Adrenal gland (tissue), 5 donors: ENCODE data around the gene NACA2.

ENCODE experiments used
- POLR2A ChIP-seq, 2 donors: fragments of 450-650 bp; IDR thresholded peaks; one replicate each; pipeline ENCODE4 v1.6.1; 2017; ENCODE audit warnings: antibody characterized with exemption in 2 of 2, mild to moderate bottlenecking in 2 of 2, moderate library complexity in 1 of 2
- TF ChIP-seq, protein P1 (sequence below), 6 experiments: fragments of 450-650 bp in 4 of 6; fragments of 200-600 bp in 2 of 6; sonication (generic) in 1 of 6; IDR thresholded peaks; 1 replicate in 5 of 6; 2 replicates in 1 of 6; pipeline versions ENCODE4 v1.5.1 to v1.8.0; 2016 to 2021; ENCODE audit warnings: antibody characterized with exemption in 6 of 6, mild to moderate bottlenecking in 2 of 6, moderate library complexity in 1 of 6
- donor health status: DM: no; HTN: no; CAD: no.

DNA sequence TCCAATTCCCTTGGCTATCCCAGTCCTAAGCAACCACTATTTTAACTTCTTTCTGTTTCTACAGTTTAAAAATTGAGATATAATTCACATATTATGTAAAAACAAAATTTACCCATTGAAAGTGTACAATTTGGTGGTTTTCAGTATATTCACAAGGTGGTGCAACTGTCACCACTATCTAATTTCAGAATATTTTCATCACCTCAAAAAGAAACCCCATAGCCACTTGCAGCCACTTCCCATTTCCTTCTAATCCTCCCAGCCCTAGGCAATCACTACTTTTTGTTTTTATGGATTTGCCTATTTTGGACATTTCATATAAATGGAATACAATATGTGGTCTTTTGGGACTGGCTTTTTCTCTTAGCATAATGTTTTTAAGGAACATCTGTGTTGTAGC is 36.1 kb upstream of the NACA2 start:
- TF ChIP-seq, protein P1, sequence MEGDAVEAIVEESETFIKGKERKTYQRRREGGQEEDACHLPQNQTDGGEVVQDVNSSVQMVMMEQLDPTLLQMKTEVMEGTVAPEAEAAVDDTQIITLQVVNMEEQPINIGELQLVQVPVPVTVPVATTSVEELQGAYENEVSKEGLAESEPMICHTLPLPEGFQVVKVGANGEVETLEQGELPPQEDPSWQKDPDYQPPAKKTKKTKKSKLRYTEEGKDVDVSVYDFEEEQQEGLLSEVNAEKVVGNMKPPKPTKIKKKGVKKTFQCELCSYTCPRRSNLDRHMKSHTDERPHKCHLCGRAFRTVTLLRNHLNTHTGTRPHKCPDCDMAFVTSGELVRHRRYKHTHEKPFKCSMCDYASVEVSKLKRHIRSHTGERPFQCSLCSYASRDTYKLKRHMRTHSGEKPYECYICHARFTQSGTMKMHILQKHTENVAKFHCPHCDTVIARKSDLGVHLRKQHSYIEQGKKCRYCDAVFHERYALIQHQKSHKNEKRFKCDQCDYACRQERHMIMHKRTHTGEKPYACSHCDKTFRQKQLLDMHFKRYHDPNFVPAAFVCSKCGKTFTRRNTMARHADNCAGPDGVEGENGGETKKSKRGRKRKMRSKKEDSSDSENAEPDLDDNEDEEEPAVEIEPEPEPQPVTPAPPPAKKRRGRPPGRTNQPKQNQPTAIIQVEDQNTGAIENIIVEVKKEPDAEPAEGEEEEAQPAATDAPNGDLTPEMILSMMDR (IDR thresholded peaks at IDR 0.05) = no peak
- no peak for TF ChIP-seq POLR2A (IDR thresholded peaks at IDR 0.05)
